K562 (cell line): ENCODE results near the gene MAP1S. TPM values are rescaled to one million over a fixed set of nuclear protein-coding genes. Genes with fewer than 3 reads are reported as not detected.
A peak's percentile ranks its signal among the peaks of the same experiment; 100 is the strongest.

Experiments
- CBFA2T2 ChIP-seq: fragments of 450-650 bp; conservative IDR thresholded peaks from 2 replicates; pipeline ENCODE4 v1.6.1; 2017; ENCODE audit warnings: mild to moderate bottlenecking
- CHD4 ChIP-seq: fragments of 200-600 bp; sonication (generic); IDR thresholded peaks from 3 replicates; pipeline ENCODE4 v1.6.1; 2012; ENCODE audit warnings: low read depth, mild to moderate bottlenecking, mixed read lengths, low read length, inconsistent platforms; ENCODE audit not compliant: insufficient read depth, insufficient replicate concordance, poor library complexity, severe bottlenecking
- CSDE1 ChIP-seq, 2 experiments: fragments of 450-650 bp; IDR thresholded peaks; 2 replicates each; pipeline ENCODE4 v1.6.1; 2016; ENCODE audit warnings: mild to moderate bottlenecking in 1 of 2
- MBD2 ChIP-seq: sonication (generic); IDR thresholded peaks from 2 replicates; pipeline ENCODE4 v1.6.1; 2016; ENCODE audit warnings: low read depth, borderline replicate concordance
- MCM7 ChIP-seq, 2 experiments: fragments of 450-650 bp; IDR thresholded peaks; 2 replicates each; pipeline ENCODE4 v1.6.1; 2016 to 2018
- POLR2G ChIP-seq: fragments of 200-400 bp; formaldehyde crosslinking; IDR thresholded peaks from 2 replicates; pipeline ENCODE4 v1.6.1; 2017; ENCODE audit warnings: low read depth, mild to moderate bottlenecking, antibody characterized with exemption, low read length, moderate library complexity
- PTRF ChIP-seq: fragments of 450-650 bp; IDR thresholded peaks from 2 replicates; pipeline ENCODE4 v1.6.1; 2016; ENCODE audit warnings: mild to moderate bottlenecking, missing genetic modification characterization, missing compliant biosample characterization
- RBFOX2 ChIP-seq: fragments of 200-400 bp; formaldehyde crosslinking; IDR thresholded peaks from 2 replicates; pipeline ENCODE4 v1.6.1; 2017; ENCODE audit warnings: low read depth, mild to moderate bottlenecking, low read length, moderate library complexity
- SREBF1 ChIP-seq: fragments of 150-350 bp; IDR thresholded peaks from 2 replicates; pipeline ENCODE4 v1.6.1; 2014; ENCODE audit warnings: antibody characterized with exemption, low read depth, low read length, borderline replicate concordance
- TBL1XR1 ChIP-seq, 2 experiments: IDR thresholded peaks; 2 replicates each; pipeline ENCODE4 v1.6.1; 2012; ENCODE audit warnings: improper control_type of control experiment in 2 of 2, low read length in 2 of 2, mild to moderate bottlenecking in 1 of 2
- TRIM24 ChIP-seq, 2 experiments: fragments of 450-650 bp; IDR thresholded peaks; 2 replicates each; pipeline ENCODE4 v1.6.1; 2016
- ZC3H4 ChIP-seq: sonication (generic); formaldehyde crosslinking; IDR thresholded peaks from 2 replicates; pipeline ENCODE4 v1.9.0; 2021; ENCODE audit warnings: missing genetic modification reagents, borderline replicate concordance
- ZNF354B ChIP-seq: fragments of 250-450 bp; sonication (Bioruptor Pico); IDR thresholded peaks from 2 replicates; pipeline ENCODE4 v1.4.0; 2020
- polyA plus RNA-seq, 8 experiments: library from polyadenylated mRNA; depleted of rRNA in 4 of 8; stranded (reverse) in 5 of 8; unstranded in 3 of 8; fragments of >200 nt; fragmentation: Nextera tagmentation in 2 of 8; fragmentation: Illumina TruSeq in 1 of 8; extraction: Ambion mirVana in 2 of 8; extraction: Trizol in 1 of 8; gene quantifications; 2 replicates each; pipeline versions ENCODE4 v1.2.1 to v1.2.3, GENCODE V29; 2011 to 2014; ENCODE audit warnings: inconsistent platforms in 1 of 8, missing spikeins in 1 of 8
- total RNA-seq, 7 experiments: library from RNA; depleted of rRNA in 6 of 7; stranded (reverse); fragments of >200 nt in 6 of 7; fragmentation: Illumina TruSeq in 2 of 7; extraction: Trizol in 2 of 7; gene quantifications; 2 replicates each; pipeline versions ENCODE4 v1.2.1 to v1.2.3, GENCODE V29; 2011 to 2021; ENCODE audit warnings: low replicate concordance in 1 of 7
- TF ChIP-seq, protein P1 (sequence below): fragments of 150-350 bp; IDR thresholded peaks from 2 replicates; pipeline ENCODE4 v1.6.1; 2014; ENCODE audit warnings: low read depth, mild to moderate bottlenecking, low read length, borderline replicate concordance
- TF ChIP-seq, protein P2 (sequence below): sonication (generic); formaldehyde crosslinking; IDR thresholded peaks from 2 replicates; pipeline ENCODE4 v1.8.0; 2022; ENCODE audit warnings: mild to moderate bottlenecking, missing genetic modification reagents
- TF ChIP-seq, protein P3 (sequence below), 2 experiments: fragments of 250-450 bp in 1 of 2; fragments of 450-650 bp in 1 of 2; sonication (Bioruptor Pico) in 1 of 2; IDR thresholded peaks; 2 replicates each; pipeline versions ENCODE4 v1.6.1 to v1.8.0; 2016 to 2021; ENCODE audit warnings: mild to moderate bottlenecking in 2 of 2, moderate library complexity in 2 of 2, missing compliant biosample characterization in 1 of 2, missing genetic modification characterization in 1 of 2
- TF ChIP-seq, protein P4 (sequence below): sonication (generic); formaldehyde crosslinking; IDR thresholded peaks from 2 replicates; pipeline ENCODE4 v1.8.0; 2022; ENCODE audit warnings: mild to moderate bottlenecking, missing genetic modification reagents

Gene MAP1S
- total and polyA plus RNA-seq, 9 of the 15 experiments (the other 6 are each of a cell fraction or from before 2014, with no cell fraction given) = 2.0 to 81.0 (median 9.5) TPM

DNA sequence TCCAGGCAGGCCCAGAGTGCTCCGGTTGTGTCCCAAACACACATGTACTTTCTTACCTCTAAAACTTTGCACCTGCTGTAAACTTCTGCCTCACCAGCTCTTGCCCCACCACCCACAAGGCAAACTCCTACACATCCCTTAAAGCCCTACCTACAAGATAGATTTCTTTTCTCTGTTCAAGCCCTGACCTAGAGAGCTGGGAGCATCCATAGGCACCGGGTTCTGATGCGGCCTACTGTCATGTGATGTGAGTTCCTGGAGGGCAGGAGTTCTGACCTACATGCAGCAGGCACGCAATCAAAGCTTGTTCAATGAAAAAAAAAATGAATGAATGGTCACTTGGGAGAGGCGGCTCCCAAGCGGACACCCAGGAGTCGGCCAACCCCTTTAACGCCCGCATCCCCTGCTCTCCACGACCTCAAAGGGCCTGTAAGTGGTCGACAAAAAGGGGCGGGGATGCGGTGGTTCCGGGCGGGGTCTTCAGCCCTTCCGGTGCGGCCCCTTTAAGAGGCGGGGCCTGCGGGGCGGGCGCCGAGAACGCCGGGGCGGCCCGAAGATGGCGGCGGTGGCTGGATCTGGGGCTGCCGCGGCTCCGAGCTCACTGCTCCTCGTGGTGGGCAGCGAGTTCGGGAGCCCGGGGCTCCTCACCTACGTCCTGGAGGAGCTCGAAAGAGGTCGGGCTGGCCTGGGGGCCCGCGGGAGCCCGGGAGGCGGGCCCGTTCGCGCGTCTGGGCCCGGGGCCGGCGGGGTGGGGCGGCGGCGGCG is at the start of gene MAP1S (continued):
- TF ChIP-seq, protein P1, sequence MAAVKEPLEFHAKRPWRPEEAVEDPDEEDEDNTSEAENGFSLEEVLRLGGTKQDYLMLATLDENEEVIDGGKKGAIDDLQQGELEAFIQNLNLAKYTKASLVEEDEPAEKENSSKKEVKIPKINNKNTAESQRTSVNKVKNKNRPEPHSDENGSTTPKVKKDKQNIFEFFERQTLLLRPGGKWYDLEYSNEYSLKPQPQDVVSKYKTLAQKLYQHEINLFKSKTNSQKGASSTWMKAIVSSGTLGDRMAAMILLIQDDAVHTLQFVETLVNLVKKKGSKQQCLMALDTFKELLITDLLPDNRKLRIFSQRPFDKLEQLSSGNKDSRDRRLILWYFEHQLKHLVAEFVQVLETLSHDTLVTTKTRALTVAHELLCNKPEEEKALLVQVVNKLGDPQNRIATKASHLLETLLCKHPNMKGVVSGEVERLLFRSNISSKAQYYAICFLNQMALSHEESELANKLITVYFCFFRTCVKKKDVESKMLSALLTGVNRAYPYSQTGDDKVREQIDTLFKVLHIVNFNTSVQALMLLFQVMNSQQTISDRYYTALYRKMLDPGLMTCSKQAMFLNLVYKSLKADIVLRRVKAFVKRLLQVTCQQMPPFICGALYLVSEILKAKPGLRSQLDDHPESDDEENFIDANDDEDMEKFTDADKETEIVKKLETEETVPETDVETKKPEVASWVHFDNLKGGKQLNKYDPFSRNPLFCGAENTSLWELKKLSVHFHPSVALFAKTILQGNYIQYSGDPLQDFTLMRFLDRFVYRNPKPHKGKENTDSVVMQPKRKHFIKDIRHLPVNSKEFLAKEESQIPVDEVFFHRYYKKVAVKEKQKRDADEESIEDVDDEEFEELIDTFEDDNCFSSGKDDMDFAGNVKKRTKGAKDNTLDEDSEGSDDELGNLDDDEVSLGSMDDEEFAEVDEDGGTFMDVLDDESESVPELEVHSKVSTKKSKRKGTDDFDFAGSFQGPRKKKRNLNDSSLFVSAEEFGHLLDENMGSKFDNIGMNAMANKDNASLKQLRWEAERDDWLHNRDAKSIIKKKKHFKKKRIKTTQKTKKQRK = no peak
- no peak for TF ChIP-seq CSDE1 (IDR thresholded peaks at IDR 0.05)
- peak; percentile 91 for TF ChIP-seq POLR2G
- TF ChIP-seq, protein P2, sequence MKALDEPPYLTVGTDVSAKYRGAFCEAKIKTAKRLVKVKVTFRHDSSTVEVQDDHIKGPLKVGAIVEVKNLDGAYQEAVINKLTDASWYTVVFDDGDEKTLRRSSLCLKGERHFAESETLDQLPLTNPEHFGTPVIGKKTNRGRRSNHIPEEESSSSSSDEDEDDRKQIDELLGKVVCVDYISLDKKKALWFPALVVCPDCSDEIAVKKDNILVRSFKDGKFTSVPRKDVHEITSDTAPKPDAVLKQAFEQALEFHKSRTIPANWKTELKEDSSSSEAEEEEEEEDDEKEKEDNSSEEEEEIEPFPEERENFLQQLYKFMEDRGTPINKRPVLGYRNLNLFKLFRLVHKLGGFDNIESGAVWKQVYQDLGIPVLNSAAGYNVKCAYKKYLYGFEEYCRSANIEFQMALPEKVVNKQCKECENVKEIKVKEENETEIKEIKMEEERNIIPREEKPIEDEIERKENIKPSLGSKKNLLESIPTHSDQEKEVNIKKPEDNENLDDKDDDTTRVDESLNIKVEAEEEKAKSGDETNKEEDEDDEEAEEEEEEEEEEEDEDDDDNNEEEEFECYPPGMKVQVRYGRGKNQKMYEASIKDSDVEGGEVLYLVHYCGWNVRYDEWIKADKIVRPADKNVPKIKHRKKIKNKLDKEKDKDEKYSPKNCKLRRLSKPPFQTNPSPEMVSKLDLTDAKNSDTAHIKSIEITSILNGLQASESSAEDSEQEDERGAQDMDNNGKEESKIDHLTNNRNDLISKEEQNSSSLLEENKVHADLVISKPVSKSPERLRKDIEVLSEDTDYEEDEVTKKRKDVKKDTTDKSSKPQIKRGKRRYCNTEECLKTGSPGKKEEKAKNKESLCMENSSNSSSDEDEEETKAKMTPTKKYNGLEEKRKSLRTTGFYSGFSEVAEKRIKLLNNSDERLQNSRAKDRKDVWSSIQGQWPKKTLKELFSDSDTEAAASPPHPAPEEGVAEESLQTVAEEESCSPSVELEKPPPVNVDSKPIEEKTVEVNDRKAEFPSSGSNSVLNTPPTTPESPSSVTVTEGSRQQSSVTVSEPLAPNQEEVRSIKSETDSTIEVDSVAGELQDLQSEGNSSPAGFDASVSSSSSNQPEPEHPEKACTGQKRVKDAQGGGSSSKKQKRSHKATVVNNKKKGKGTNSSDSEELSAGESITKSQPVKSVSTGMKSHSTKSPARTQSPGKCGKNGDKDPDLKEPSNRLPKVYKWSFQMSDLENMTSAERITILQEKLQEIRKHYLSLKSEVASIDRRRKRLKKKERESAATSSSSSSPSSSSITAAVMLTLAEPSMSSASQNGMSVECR = no peak
- TF ChIP-seq CBFA2T2 = no peak
- TF ChIP-seq TRIM24 (IDR thresholded peaks at IDR 0.05) = no peak
- TF ChIP-seq TBL1XR1 (IDR thresholded peaks at IDR 0.05; ENCODE audit: low read length in 2 of 2) = no peak
- TF ChIP-seq, protein P3, sequence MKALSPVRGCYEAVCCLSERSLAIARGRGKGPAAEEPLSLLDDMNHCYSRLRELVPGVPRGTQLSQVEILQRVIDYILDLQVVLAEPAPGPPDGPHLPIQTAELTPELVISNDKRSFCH (CRISPR knock-in tag; IDR thresholded peaks at IDR 0.05) = no peak
- TF ChIP-seq, protein P3 (tag; IDR thresholded peaks at IDR 0.05) = no peak
- no peak for TF ChIP-seq ZC3H4
- TF ChIP-seq RBFOX2 = peak; percentile 83
- TF ChIP-seq PTRF (tag) = no peak
- TF ChIP-seq ZNF354B = no peak
- no peak for TF ChIP-seq SREBF1
- no peak for TF ChIP-seq MCM7 (IDR thresholded peaks at IDR 0.05)
- TF ChIP-seq, protein P4, sequence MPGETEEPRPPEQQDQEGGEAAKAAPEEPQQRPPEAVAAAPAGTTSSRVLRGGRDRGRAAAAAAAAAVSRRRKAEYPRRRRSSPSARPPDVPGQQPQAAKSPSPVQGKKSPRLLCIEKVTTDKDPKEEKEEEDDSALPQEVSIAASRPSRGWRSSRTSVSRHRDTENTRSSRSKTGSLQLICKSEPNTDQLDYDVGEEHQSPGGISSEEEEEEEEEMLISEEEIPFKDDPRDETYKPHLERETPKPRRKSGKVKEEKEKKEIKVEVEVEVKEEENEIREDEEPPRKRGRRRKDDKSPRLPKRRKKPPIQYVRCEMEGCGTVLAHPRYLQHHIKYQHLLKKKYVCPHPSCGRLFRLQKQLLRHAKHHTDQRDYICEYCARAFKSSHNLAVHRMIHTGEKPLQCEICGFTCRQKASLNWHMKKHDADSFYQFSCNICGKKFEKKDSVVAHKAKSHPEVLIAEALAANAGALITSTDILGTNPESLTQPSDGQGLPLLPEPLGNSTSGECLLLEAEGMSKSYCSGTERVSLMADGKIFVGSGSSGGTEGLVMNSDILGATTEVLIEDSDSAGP = peak; percentile 98
- TF ChIP-seq CHD4 = no peak
- peak; percentile 30; the same call in 1 of the 2 replicates for TF ChIP-seq MBD2
